GM12878 (cell line): ENCODE data around the gene WDFY4. TPM values are rescaled to one million over a fixed set of nuclear protein-coding genes. Genes with fewer than 3 reads are reported as not detected.

Experiments used
- ATAC-seq: fragments of 200-7000 bp; cut with Tn5 transposase; 3 replicates; pipeline ENCODE4 v1.9.1; 2020; ENCODE audit warnings: mild to moderate bottlenecking, moderate library complexity
- BruUV-seq: library from RNA; stranded (reverse); fragments of 400-500 nt; replicated peaks from 2 replicates; lab custom pipeline; 2021; lab: Mats Ljungman, UMichigan
- CTCF ChIA-PET: fragments of 300-600 bp; sonication (Branson Sonifier 250); formaldehyde crosslinking; extraction: SDS; loops from one replicate; lab custom pipeline; 2021; ENCODE audit warnings: inconsistent platforms; lab: Yijun Ruan, JAX
- POLR2A ChIA-PET: fragments of 350-600 bp; formaldehyde crosslinking; extraction: SDS; loops from one replicate; lab custom pipeline; 2021; ENCODE audit warnings: inconsistent platforms; lab: Charles Lee
- RAD21 ChIA-PET: fragments of 300-600 bp; sonication (Branson Sonifier 250); formaldehyde crosslinking; loops from one replicate; lab custom pipeline; 2023; ENCODE audit warnings: antibody characterized with exemption; ENCODE audit not compliant: unreplicated experiment; lab: Charles Lee
- SMC1A ChIA-PET: fragments of 300-600 bp; sonication (Branson Sonifier 250); formaldehyde crosslinking; loops from one replicate; lab custom pipeline; 2023; ENCODE audit not compliant: unreplicated experiment, uncharacterized antibody; lab: Charles Lee
- DNase-seq: peaks from one replicate; pipeline ENCODE4 v3.0.0-alpha.2; 2011; ENCODE audit warnings: low read depth, low spot score
- FAIRE-seq: peaks from 3 replicates; lab custom pipeline; 2011; peaks lifted over from hg19 to GRCh38; lab: Jason Lieb, UNC
- H2AFZ ChIP-seq: 2 replicates; pipeline ENCODE4 v1.6.0; 2011; ENCODE audit warnings: low read depth, low read length, control low read depth; ENCODE audit not compliant: control insufficient read depth
- H3K27ac ChIP-seq: 2 replicates; pipeline ENCODE4 v1.5.1; 2011; ENCODE audit warnings: control low read depth; ENCODE audit not compliant: control insufficient read depth, insufficient read depth
- H3K27me3 ChIP-seq, 2 experiments: replicated peaks in 1 of 2; 2 replicates each; pipeline versions ENCODE4 v1.6.0 to v1.6.1; 2011; ENCODE audit warnings: low read length in 1 of 2; ENCODE audit not compliant: control insufficient read depth in 2 of 2, insufficient read depth in 2 of 2
- H3K36me3 ChIP-seq, 2 experiments: 2 replicates each; pipeline ENCODE4 v1.5.1; 2011; ENCODE audit warnings: low read length in 1 of 2; ENCODE audit not compliant: control insufficient read depth in 2 of 2, insufficient read depth in 2 of 2
- H3K4me1 ChIP-seq: 2 replicates; pipeline ENCODE4 v1.6.1; 2011; ENCODE audit warnings: mild to moderate bottlenecking, low read length, moderate library complexity, mixed read lengths; ENCODE audit not compliant: control insufficient read depth, insufficient read depth
- H3K4me2 ChIP-seq: 2 replicates; pipeline ENCODE4 v1.6.0; 2011; ENCODE audit warnings: control low read depth; ENCODE audit not compliant: control insufficient read depth, insufficient read depth
- H3K4me3 ChIP-seq: fragments of 200-600 bp; sonication (generic); 2 replicates; pipeline ENCODE4 v1.5.1; 2016
- H3K79me2 ChIP-seq: 2 replicates; pipeline ENCODE4 v1.6.0; 2011; ENCODE audit warnings: low read length; ENCODE audit not compliant: control insufficient read depth, insufficient read depth
- H3K9ac ChIP-seq: 2 replicates; pipeline ENCODE4 v1.8.0; 2011; ENCODE audit warnings: low read length, control low read depth, mixed read lengths; ENCODE audit not compliant: control insufficient read depth, insufficient read depth
- H3K9me3 ChIP-seq: replicated peaks from 3 replicates; pipeline ENCODE4 v1.5.1; 2011; ENCODE audit warnings: mild to moderate bottlenecking, low read length; ENCODE audit not compliant: control insufficient read depth, insufficient read depth
- H4K20me1 ChIP-seq: 2 replicates; pipeline ENCODE4 v1.6.0; 2011; ENCODE audit not compliant: control insufficient read depth, insufficient read depth
- CREB1 ChIP-seq: IDR thresholded peaks from 2 replicates; pipeline ENCODE4 v1.6.1; 2012; ENCODE audit warnings: low read depth, mild to moderate bottlenecking, inconsistent platforms
- CREM ChIP-seq: IDR thresholded peaks from 2 replicates; pipeline ENCODE4 v1.6.1; 2014; ENCODE audit warnings: antibody characterized with exemption, low read depth
- EED ChIP-seq: sonication (generic); IDR thresholded peaks from 2 replicates; pipeline ENCODE4 v1.6.1; 2016; ENCODE audit warnings: antibody characterized with exemption, low read depth
- ETV6 ChIP-seq, 2 experiments: fragments of 450-650 bp in 1 of 2; IDR thresholded peaks in 1 of 2; conservative IDR thresholded peaks in 1 of 2; 2 replicates each; pipeline ENCODE4 v1.6.1; 2014; ENCODE audit warnings: antibody characterized with exemption in 1 of 2, borderline replicate concordance in 1 of 2, low read depth in 1 of 2, mild to moderate bottlenecking in 1 of 2, moderate library complexity in 1 of 2
- HDAC6 ChIP-seq: fragments of 200-600 bp; sonication (generic); IDR thresholded peaks from one replicate; pipeline ENCODE4 v1.8.0; 2017; ENCODE audit warnings: antibody characterized with exemption; ENCODE audit not compliant: unreplicated experiment
- NBN ChIP-seq: fragments of 450-650 bp; IDR thresholded peaks from 2 replicates; pipeline ENCODE4 v1.6.1; 2016
- NFYB ChIP-seq: IDR thresholded peaks from 2 replicates; pipeline ENCODE4 v1.6.1; 2011; ENCODE audit warnings: low read depth, mild to moderate bottlenecking, low read length, improper control_type of control experiment, moderate library complexity; ENCODE audit not compliant: insufficient read depth
- SMAD1 ChIP-seq: fragments of 450-650 bp; IDR thresholded peaks from 2 replicates; pipeline ENCODE4 v1.6.1; 2018; ENCODE audit warnings: mild to moderate bottlenecking, low read depth; ENCODE audit not compliant: partially characterized antibody
- SUZ12 ChIP-seq: fragments of 200-600 bp; sonication (generic); IDR thresholded peaks from one replicate; pipeline ENCODE4 v1.6.1; 2018; ENCODE audit warnings: antibody characterized with exemption, mild to moderate bottlenecking; ENCODE audit not compliant: unreplicated experiment
- ZNF207 ChIP-seq: fragments of 450-650 bp; IDR thresholded peaks from 2 replicates; pipeline ENCODE4 v1.6.1; 2014; ENCODE audit warnings: antibody characterized with exemption, mild to moderate bottlenecking, borderline replicate concordance
- ZNF24 ChIP-seq: fragments of 450-650 bp; IDR thresholded peaks from 2 replicates; pipeline ENCODE4 v1.6.1; 2017; ENCODE audit warnings: antibody characterized with exemption, mild to moderate bottlenecking
- WGBS: methylation state at CpG from one replicate; pipeline ENCODE4 v1.1.6; 2016; ENCODE audit warnings: low lambda C conversion rate; ENCODE audit not compliant: insufficient replicate concordance, insufficient coverage; ENCODE audit errors: missing lambda C conversion rate; 5-methylcytosine and 5-hydroxymethylcytosine counted together
- in situ Hi-C: fragments of 300-500 bp; cut with MboI; formaldehyde crosslinking; loops from 9 replicates; pipeline ENCODE4 v1.14.3; 2018; ENCODE audit warnings: mixed read lengths
- intact Hi-C: fragments of 100-400 bp; cut with micrococcal nuclease; formaldehyde crosslinking; loops from one replicate; pipeline ENCODE4 v1.14.2; 2022; ENCODE audit not compliant: unreplicated experiment
- polyA plus RNA-seq, 11 experiments: library from polyadenylated mRNA; depleted of rRNA in 4 of 11; unstranded in 6 of 11; stranded (reverse) in 5 of 11; fragments of >200 nt; fragmentation: Nextera tagmentation in 4 of 11; fragmentation: Illumina TruSeq in 1 of 11; extraction: Ambion mirVana in 4 of 11; extraction: Trizol in 1 of 11; gene quantifications; 1 replicate in 1 of 11; 2 replicates in 10 of 11; pipeline versions ENCODE4 v1.2.1 to v1.2.3, GENCODE V29; 2011 to 2016; ENCODE audit warnings: inconsistent platforms in 2 of 11, missing spikeins in 2 of 11, low read depth in 1 of 11
- total RNA-seq, 4 experiments: library from RNA; depleted of rRNA in 3 of 4; stranded (reverse); fragments of >200 nt in 3 of 4; fragmentation: Illumina TruSeq in 1 of 4; extraction: Trizol in 1 of 4; gene quantifications; 2 replicates each; pipeline versions ENCODE4 v1.2.1 to v1.2.3, GENCODE V29; 2013 to 2021
- TF ChIP-seq, protein P1 (sequence below): fragments of 450-650 bp; IDR thresholded peaks from 2 replicates; pipeline ENCODE4 v1.6.1; 2017; ENCODE audit warnings: mild to moderate bottlenecking, low read depth, inconsistent platforms; ENCODE audit not compliant: poor library complexity, severe bottlenecking
- TF ChIP-seq, protein P2 (sequence below): fragments of 450-650 bp; formaldehyde crosslinking; IDR thresholded peaks from 2 replicates; pipeline ENCODE4 v1.4.0; 2020; ENCODE audit warnings: mild to moderate bottlenecking, moderate library complexity
- TF ChIP-seq, protein P3 (sequence below): IDR thresholded peaks from 2 replicates; pipeline ENCODE4 v1.6.1; 2011; ENCODE audit warnings: low read depth, mild to moderate bottlenecking, low read length, moderate library complexity, borderline replicate concordance; ENCODE audit errors: extremely low read depth

Gene WDFY4
- total and polyA plus RNA-seq, 10 of the 15 experiments (the other 5 are each of a cell fraction or from before 2014, with no cell fraction given) = 13.5 to 132 (median 47.3) TPM

DNA sequence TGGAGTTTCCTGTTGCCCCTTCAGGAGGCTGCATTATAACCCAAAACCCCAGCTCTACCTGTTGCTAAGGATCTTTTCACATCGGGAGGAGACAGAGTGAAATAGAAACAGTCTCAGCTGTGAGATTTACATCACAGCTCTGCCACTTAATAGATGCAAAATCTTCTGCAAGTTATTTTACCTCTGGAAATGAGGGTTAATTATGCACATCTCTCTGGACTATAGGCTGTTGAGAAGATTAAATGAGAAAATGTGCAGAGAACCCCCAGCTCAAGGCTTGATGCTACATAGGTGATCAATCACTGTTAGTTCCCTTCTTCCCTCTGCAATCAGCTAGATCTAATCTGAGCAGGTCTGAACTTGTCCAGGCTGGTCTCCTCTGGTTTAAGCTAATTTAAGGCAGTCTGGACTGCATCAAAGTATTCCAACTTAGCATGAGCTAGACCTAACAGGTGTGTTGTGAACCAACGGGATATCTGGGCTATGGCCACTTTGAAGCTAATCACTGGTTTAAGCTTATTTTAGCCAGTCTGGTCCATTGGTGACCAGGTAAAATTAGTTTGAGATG is 263.9 kb downstream of the WDFY4 start:
- ChIA-PET RAD21 (interaction anchor here (1.4 to 2.1 kb wide), 2 partner anchors 290 to 292 kb away, joined by 7 to 8 read pairs; no protein-coding TSS in a partner anchor), SMC1A (interaction anchor here (1.0 kb wide), 1 partner anchor 21 kb away, joined by 3 read pairs; no protein-coding TSS in a partner anchor), POLR2A (no interaction called here), CTCF (interaction anchor here (0.6 to 1.2 kb wide), 3 partner anchors 103 to 459 kb away, joined by 3 to 6 read pairs (median 3); no protein-coding TSS in a partner anchor)
- Histone ChIP-seq H3K27me3 (no peaks in the 10 kb centered on the region), H3K9me3 (no peaks in the 10 kb centered on the region), H3K79me2 (no peaks in the 10 kb centered on the region), H3K27ac (no peak overlapping the region), H3K9ac (no peak overlapping the region), H4K20me1 (no peaks in the 10 kb centered on the region), H3K4me3 (no peak overlapping the region), H3K4me1 (no peaks in the 10 kb centered on the region), H3K4me2 (no peak overlapping the region), H2AFZ (no peak overlapping the region), H3K36me3 (peaks cover 24 to 29% of the 10 kb centered on the region in 2 experiments)
- FAIRE-seq (no peak), DNase-seq (no peak), ATAC-seq (no peak)
- no TSS peak for BruUV-seq
- WGBS = 95% methylated on average over 2 of the region's 2 CpGs
- intact Hi-C loops = no loop called here
- TF ChIP-seq ZNF24 (no peak), CREM (no peak), EED (no peak), HDAC6 (no peak), ETV6 (conservative IDR thresholded peaks at IDR 0.05 in 1 of 2, IDR thresholded peaks at IDR 0.05 in 1 of 2; ENCODE audit: borderline replicate concordance in 1 of 2, low read depth in 1 of 2) (no peak), NFYB (no peak), CREB1 (no peak), SMAD1 (no peak), NBN (no peak), SUZ12 (no peak), ZNF207 (no peak)
- TF ChIP-seq, protein P1, sequence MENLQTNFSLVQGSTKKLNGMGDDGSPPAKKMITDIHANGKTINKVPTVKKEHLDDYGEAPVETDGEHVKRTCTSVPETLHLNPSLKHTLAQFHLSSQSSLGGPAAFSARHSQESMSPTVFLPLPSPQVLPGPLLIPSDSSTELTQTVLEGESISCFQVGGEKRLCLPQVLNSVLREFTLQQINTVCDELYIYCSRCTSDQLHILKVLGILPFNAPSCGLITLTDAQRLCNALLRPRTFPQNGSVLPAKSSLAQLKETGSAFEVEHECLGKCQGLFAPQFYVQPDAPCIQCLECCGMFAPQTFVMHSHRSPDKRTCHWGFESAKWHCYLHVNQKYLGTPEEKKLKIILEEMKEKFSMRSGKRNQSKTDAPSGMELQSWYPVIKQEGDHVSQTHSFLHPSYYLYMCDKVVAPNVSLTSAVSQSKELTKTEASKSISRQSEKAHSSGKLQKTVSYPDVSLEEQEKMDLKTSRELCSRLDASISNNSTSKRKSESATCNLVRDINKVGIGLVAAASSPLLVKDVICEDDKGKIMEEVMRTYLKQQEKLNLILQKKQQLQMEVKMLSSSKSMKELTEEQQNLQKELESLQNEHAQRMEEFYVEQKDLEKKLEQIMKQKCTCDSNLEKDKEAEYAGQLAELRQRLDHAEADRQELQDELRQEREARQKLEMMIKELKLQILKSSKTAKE = no peak
- TF ChIP-seq, protein P2, sequence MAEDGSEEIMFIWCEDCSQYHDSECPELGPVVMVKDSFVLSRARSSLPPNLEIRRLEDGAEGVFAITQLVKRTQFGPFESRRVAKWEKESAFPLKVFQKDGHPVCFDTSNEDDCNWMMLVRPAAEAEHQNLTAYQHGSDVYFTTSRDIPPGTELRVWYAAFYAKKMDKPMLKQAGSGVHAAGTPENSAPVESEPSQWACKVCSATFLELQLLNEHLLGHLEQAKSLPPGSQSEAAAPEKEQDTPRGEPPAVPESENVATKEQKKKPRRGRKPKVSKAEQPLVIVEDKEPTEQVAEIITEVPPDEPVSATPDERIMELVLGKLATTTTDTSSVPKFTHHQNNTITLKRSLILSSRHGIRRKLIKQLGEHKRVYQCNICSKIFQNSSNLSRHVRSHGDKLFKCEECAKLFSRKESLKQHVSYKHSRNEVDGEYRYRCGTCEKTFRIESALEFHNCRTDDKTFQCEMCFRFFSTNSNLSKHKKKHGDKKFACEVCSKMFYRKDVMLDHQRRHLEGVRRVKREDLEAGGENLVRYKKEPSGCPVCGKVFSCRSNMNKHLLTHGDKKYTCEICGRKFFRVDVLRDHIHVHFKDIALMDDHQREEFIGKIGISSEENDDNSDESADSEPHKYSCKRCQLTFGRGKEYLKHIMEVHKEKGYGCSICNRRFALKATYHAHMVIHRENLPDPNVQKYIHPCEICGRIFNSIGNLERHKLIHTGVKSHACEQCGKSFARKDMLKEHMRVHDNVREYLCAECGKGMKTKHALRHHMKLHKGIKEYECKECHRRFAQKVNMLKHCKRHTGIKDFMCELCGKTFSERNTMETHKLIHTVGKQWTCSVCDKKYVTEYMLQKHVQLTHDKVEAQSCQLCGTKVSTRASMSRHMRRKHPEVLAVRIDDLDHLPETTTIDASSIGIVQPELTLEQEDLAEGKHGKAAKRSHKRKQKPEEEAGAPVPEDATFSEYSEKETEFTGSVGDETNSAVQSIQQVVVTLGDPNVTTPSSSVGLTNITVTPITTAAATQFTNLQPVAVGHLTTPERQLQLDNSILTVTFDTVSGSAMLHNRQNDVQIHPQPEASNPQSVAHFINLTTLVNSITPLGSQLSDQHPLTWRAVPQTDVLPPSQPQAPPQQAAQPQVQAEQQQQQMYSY (CRISPR knock-in tag) = no peak
- TF ChIP-seq, protein P3, sequence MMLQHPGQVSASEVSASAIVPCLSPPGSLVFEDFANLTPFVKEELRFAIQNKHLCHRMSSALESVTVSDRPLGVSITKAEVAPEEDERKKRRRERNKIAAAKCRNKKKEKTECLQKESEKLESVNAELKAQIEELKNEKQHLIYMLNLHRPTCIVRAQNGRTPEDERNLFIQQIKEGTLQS = no peak
- in situ Hi-C loops = no loop called here
